A204.1 (cell line): ENCODE results near the gene TCF4.
A peak's percentile ranks its signal among the peaks of the same experiment; 100 is the strongest.

Source experiments
- FAIRE-seq: peaks from 2 replicates; lab custom pipeline; 2012; peaks lifted over from hg19 to GRCh38; lab: Jason Lieb, UNC

TCF4 gene

GRCh38 chr18:55439056-55439455 lies 148.9 kb downstream of the TCF4 start:
- FAIRE-seq = no peak

GRCh38 chr18:55435592-55435991 lies 152.4 kb downstream of the TCF4 start:
- FAIRE-seq = no peak

GRCh38 chr18:55433648-55434047 lies 154.3 kb downstream of the TCF4 start:
- FAIRE-seq = no peak

DNA sequence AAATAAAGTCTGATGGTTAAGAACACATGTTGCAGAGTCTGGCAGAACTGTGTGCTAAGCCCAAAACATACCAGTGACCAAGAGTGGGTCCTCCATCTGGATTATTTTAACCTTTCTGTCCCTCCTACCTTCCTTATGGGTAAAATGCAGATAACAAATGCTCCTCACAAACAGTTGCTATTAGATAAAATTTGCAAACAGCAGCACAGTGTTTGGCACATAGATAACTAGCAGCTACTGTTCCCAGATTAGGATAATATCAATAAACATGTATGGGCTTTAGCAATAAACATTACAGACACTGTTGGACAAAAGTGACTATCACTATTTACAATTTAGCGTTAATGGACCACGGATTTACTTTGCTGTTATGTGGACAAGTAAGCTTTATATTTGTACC lies 154.9 kb downstream of the TCF4 start:
- FAIRE-seq = no peak

DNA sequence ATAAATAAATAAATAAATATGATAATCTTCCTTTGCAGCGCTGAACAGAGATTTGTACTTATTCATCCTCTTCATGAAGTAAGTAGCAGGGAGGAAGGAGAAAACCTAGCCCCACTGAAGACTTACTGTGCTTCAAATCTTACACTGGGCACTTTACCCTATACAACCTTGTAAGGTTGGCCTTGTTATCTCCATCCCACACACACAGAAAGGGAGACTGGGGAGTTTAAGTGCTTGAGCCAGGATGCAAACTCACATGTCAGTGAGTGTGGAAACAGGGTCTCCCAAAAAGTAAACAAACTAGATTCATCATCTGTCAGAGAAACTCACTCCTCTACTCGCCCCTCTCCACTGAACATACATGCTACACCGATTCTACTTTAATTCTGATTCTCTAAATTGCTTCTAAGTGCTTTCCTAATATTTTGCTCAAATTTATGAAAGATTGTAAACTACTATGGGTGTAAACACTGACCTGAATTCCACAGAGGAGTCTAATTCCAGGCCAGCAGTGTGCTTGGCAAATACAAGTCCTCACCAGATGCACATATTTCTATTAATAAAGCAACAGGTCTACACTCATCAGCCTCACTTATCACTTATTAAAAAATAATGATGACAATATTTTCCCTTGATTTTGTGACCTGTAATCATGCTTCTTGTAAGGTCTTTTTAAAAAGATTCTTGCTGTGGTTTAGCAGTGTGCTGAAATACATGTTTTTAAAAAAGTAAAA lies 155.5 kb downstream of the TCF4 start:
- no peak for FAIRE-seq

DNA sequence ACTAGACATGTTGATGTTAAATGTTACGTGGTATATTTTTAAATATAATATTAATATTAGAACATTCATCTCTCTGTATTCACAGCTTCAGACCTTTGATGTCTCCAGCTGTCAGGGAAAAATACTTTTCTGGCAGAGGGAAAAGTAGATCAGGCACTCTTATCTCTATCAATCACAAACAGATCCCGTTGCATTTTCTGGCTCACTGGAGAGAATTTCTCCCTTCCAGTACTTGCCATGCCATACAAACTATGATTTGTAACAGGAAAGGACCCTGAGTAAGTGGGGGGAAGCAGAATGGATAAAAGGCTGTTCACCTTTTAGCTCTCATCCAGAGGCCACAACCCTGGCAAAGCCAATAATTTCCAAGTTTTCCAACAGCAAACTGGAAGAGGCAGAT lies 158.0 kb downstream of the TCF4 start:
- FAIRE-seq = no peak

DNA sequence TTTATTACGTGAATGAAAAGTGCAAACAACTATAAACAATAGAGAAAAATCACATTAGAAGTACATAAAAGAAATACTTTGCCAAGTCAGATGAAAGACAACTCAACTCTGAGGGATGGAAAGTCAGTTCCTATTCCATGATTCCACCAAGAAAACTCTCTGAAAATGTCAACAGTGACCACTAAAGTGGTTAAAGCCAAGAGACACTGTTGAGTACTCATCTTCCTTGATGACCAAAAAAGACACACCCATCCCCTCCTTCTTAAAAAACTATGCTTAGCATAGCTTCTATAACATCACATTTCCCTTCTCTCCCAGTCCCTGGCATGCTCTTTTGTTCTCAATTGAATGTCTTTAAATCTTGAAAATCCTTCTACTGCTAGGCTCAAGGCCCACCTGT lies 160.0 kb downstream of the TCF4 start:
- FAIRE-seq = no peak

DNA sequence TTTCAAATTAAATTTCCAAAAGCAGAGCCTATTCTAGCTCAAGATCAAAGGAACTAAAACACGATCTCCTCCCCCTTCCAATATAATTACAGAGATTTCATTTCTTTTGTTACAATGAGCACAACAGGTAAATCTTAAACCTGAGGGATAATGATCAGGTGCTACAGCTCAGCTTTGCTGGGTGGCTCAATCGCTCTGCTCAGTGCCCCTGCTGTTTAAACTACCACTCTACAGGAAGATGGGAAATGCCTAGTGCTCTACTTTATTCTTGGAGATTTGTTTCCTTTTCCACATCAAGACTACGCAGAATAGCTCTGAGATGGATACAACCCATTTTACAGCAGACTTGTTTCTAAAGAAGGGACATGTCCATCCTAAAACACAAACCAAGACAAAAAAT lies 162.3 kb downstream of the TCF4 start:
- FAIRE-seq = no peak

GRCh38 chr18:55422456-55423180 lies 165.4 kb downstream of the TCF4 start:
- no peak for FAIRE-seq

GRCh38 chr18:55421615-55422419 lies 166.2 kb downstream of the TCF4 start:
- no peak for FAIRE-seq

DNA sequence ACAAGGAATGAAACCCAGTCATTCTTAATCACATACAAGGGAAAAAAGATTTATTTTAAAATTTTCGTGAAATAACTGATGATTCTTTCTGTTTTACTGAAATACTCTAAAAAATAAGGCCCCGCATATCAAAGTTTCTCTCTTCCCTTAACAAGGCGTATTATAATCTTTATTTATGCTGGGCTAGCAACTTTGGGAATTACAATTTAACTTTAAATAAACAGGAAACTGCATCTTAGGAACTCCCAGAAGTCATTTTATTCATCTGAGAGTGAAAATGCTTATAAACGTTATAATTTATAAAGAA lies 166.7 kb downstream of the TCF4 start:
- no peak for FAIRE-seq

DNA sequence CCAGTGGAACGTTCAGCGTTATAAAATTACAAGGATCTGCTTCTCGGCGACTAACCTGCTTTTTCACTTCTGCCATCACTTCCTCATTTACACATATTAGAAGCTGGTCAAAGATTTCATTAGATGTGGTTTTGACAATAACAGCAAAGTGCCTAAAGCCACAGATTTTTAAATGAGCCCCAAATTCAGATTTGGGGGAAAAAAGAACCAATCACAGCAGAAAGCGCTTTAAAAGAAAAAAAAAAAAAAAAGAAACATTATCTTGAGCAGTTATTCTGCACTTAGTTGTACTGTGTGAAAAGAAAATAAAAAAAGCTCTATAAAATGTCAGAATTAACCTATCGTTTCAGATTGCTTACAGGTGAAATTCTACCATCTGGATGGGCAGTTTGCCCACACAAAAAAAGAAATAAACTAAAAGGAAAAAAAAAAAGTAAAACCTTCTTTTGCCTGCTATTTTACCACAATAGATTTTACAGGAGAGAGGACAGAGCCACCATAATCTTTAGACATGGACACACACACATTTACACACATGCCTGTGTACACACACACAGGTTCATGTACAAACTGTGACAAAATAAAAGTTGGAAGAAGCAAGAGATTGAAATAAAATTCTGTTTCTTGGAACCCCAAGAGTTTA lies 167.2 kb downstream of the TCF4 start:
- no peak for FAIRE-seq

DNA sequence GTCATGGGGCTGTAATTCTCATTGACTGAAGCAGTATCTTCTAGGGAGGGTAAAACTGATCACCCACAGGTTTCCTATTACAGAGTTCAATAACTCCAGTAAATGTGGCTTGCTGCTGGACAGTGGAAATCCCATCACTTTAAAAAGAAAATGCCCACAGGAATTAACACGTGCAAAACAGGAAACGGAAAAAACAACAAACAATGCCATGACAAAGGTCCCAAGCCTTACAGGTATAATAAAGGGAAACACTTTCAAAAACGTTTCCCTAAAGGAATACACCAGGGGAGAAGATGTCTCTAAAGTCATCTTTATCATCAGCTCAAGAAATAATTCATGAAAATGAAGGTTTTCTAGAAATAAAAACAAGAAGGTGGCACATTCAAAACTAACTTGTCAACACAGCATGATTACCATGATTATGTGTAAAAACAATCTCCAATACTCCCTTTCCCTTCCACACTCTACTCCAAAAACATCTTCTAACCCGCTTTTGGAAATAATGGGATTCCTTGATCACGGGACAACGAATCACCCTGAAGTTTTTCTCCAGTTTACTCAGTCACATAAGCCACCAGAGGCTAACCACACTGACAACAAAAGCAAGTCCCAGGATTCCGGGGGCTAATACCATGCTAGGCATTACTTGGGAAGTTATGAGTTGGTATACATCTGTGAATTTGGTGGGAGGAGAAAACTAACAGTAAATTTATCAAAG lies 167.9 kb downstream of the TCF4 start:
- no peak for FAIRE-seq

GRCh38 chr18:55419132-55419946 lies 168.7 kb downstream of the TCF4 start:
- FAIRE-seq = no peak

DNA sequence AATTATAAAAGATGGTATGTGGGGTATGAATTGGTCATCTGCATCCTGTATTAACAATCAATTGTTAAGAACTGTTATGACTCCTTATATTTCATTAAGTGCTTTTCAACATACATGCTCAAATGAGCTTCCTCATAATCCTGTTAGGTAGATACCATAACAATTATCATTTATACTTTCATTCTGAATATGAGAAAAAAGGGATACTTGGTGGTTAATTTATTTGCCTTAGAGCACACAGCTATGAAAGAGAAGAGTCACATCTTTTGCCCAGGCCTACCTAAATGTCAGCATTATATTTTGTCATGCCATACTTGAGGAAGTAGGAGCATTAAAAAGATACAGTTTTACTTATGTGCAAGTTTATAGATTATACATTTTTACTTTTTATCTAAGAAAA lies 169.6 kb downstream of the TCF4 start:
- no peak for FAIRE-seq

DNA sequence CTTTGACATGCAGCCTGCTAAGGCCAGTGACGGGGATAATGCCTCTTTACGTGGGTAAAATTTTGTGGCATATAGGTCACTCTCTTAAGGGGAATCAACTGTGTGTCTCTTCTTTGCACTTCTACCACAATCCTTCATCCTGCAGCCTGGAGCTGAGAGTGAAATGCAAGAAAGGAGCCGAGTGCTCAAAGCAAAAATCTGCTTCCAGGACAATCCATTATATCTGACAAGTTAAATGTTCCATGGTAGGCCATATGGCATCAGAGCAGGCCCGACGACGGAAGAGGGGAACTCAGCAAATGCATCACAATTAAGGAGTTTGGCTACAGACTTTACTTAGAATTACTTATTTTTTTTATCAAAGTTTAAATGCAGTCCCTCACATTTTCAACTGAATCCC lies 171.2 kb downstream of the TCF4 start:
- no peak for FAIRE-seq

- peak; percentile 86 for FAIRE-seq
These were observed 172.6 kb downstream of the TCF4 start for GRCh38 chr18:55415258-55415871.

DNA sequence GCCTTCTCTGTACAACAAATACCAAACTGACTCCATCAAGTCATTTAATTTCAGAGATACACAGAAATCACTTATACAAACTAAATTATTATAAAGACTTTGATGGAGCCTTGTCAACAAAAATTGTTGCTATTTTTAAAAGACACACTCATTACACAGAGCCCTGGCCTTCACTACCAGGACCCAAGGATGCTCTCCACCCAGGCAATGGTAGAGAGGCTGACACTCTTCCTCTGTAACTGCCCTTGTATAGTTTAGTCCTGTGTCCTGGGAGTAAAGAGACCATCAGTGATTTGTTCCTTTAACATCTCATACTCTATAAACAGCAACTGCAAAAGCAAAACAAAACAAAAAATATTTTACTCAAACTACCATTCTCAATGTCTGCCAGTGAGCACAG lies 173.5 kb downstream of the TCF4 start:
- no peak for FAIRE-seq

DNA sequence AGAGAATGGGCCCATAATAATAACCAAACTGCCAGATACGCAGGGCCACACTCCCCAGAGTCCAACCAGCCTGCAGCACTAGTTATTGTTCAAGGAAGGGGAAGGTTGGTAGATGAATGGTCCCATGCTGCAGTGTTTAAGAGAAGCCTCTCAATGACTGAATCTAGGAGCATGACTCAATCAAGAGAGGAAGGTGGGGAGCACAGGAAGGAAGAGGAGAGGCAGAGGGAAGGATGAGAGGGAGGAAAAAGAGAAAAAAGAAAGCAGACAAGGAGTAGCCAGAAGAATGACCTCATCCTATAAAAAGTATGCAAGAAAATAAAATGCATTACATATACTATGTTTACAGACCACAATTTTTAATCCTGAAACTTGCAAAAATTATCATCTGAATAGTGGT lies 174.5 kb downstream of the TCF4 start:
- no peak for FAIRE-seq

DNA sequence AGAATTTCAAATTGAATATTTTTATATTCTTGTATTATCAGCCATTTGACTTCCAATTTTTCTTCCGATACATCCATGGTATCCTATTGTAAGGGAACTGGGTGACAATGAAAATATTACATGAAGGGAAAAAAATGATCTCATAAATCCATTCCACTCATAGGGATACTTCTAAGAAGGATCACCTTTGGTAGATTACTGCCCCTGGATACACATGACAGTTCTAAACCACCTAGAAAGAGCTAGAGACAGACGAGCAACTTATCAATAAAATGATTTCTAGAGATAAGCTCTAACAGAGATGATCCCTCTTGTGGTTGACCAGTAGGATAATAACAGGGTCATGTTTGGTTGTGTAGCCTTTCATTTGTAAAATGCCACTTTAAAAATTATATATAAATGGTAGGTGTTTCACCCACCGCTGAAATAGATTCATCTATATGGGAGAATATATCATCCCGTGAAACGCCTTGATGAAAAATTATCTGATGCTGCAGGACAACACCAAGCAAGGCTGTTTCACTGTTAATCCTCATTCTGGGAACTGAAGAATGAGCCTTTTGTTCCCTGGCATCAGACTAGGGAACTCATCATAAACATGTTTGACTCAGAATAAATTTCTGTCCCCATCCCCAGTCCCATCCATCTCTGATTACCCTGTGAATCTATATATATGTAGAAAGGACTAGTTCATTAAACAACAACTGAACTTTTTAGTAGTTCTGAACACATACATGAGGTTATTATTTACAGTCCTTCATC lies 180.0 kb downstream of the TCF4 start:
- FAIRE-seq = no peak
